Fibroblast of lung (primary cell): ENCODE data around the gene MAP2K5. TPM values are rescaled to one million over a fixed set of nuclear protein-coding genes. Genes with fewer than 3 reads are reported as not detected.

Source experiments
- DNase-seq, 2 donors: peaks; one replicate each; pipeline versions ENCODE4 v3.0.0 to v3.0.0-alpha.2; 2010; ENCODE audit warnings: low read depth in 2 of 2
- H2AFZ ChIP-seq: 2 replicates; pipeline ENCODE4 v1.5.1; 2012; ENCODE audit warnings: low read length, control low read depth, inconsistent platforms
- H3K27ac ChIP-seq: 2 replicates; pipeline ENCODE4 v1.5.1; 2011; ENCODE audit warnings: low read length, control low read depth; ENCODE audit not compliant: insufficient read depth
- H3K27me3 ChIP-seq: 2 replicates; pipeline ENCODE4 v1.5.1; 2011; ENCODE audit warnings: mild to moderate bottlenecking, low read length; ENCODE audit not compliant: control insufficient read depth, insufficient read depth
- H3K36me3 ChIP-seq: 2 replicates; pipeline ENCODE4 v1.5.1; 2011; ENCODE audit warnings: low read length; ENCODE audit not compliant: control insufficient read depth, insufficient read depth
- H3K4me1 ChIP-seq: 2 replicates; pipeline ENCODE4 v1.5.1; 2011; ENCODE audit warnings: low read length; ENCODE audit not compliant: control insufficient read depth, insufficient read depth; ENCODE audit errors: extremely low read depth
- H3K4me2 ChIP-seq: 2 replicates; pipeline ENCODE4 v1.5.1; 2011; ENCODE audit warnings: low read length, control low read depth; ENCODE audit not compliant: insufficient read depth; ENCODE audit errors: extremely low read depth
- H3K4me3 ChIP-seq, 4 experiments: fragments of 200-600 bp in 1 of 4; sonication (generic) in 1 of 4; replicated peaks in 1 of 4; 2 replicates each; pipeline ENCODE4 v1.5.1; 2011 to 2016; ENCODE audit warnings: low read length in 4 of 4, low read depth in 3 of 4, mild to moderate bottlenecking in 3 of 4, control low read depth in 2 of 4, inconsistent platforms in 1 of 4, mixed read lengths in 1 of 4; ENCODE audit not compliant: insufficient read depth in 1 of 4; ENCODE audit errors: control extremely low read depth in 1 of 4
- H3K79me2 ChIP-seq: 2 replicates; pipeline ENCODE4 v1.5.1; 2012; ENCODE audit warnings: mild to moderate bottlenecking, low read length, inconsistent platforms; ENCODE audit not compliant: control insufficient read depth, insufficient read depth
- H3K9ac ChIP-seq: 2 replicates; pipeline ENCODE4 v1.5.1; 2011; ENCODE audit warnings: mild to moderate bottlenecking, low read length, control low read depth; ENCODE audit not compliant: insufficient read depth
- H3K9me3 ChIP-seq: 2 replicates; pipeline ENCODE4 v1.5.1; 2012; ENCODE audit warnings: low read depth, low read length; ENCODE audit not compliant: control insufficient read depth, insufficient read depth
- H4K20me1 ChIP-seq: 2 replicates; pipeline ENCODE4 v1.5.1; 2011; ENCODE audit warnings: low read length; ENCODE audit not compliant: control insufficient read depth, insufficient read depth; ENCODE audit errors: extremely low read depth
- CTCF ChIP-seq, 2 donors: IDR thresholded peaks in 1 of 2; conservative IDR thresholded peaks in 1 of 2; 1 replicate in 1 of 2; 2 replicates in 1 of 2; pipeline ENCODE4 v1.5.1; 2011 to 2012; ENCODE audit warnings: low read length in 2 of 2, control low read depth in 1 of 2, inconsistent platforms in 1 of 2, low read depth in 1 of 2, mild to moderate bottlenecking in 1 of 2
- EZH2 ChIP-seq: IDR thresholded peaks from 2 replicates; pipeline ENCODE4 v1.5.1; 2012; ENCODE audit warnings: low read length, control low read depth, mild to moderate bottlenecking; ENCODE audit errors: missing control alignments
- polyA plus RNA-seq, 2 donors: library from polyadenylated mRNA; depleted of rRNA in 1 of 2; stranded (reverse) in 1 of 2; unstranded in 1 of 2; fragments of >200 nt; gene quantifications; 2 replicates each; pipeline ENCODE4 v1.2.1, GENCODE V29; 2011 to 2012; ENCODE audit warnings: missing spikeins in 1 of 2
- total RNA-seq: library from RNA; depleted of rRNA; stranded (reverse); fragments of >200 nt; gene quantifications from 2 replicates; pipeline ENCODE4 v1.2.1, GENCODE V29; 2014

Gene MAP2K5
- total and polyA plus RNA-seq, 2 donors (not counting 1 experiment from before 2014, with no cell fraction given), result 5.7 to 10.2 TPM

GRCh38 chr15:67639591-67639990 is 97.1 kb downstream of the MAP2K5 start:
- Histone ChIP-seq H3K4me3 (no peak overlapping the region), H4K20me1 (no peaks in the 10 kb centered on the region), H3K27ac (no peak overlapping the region), H3K9me3 (no peaks in the 10 kb centered on the region), H3K4me1 (no peaks in the 10 kb centered on the region), H3K4me2 (no peak overlapping the region), H3K79me2 (no peaks in the 10 kb centered on the region), H3K9ac (no peak overlapping the region), H3K27me3 (no peaks in the 10 kb centered on the region), H3K36me3 (no peaks in the 10 kb centered on the region), H2AFZ (no peak overlapping the region)
- no peak for TF ChIP-seq CTCF (conservative IDR thresholded peaks at IDR 0.05 in 1 of 2, IDR thresholded peaks at IDR 0.05 in 1 of 2; ENCODE audit: low read depth in 1 of 2, low read length in 2 of 2)
- TF ChIP-seq EZH2, result no peak
- DNase-seq, result no peak

- Histone ChIP-seq H3K27me3 (no peaks in the 10 kb centered on the region), H2AFZ (no peak overlapping the region), H4K20me1 (no peaks in the 10 kb centered on the region), H3K36me3 (no peaks in the 10 kb centered on the region), H3K4me1 (no peaks in the 10 kb centered on the region), H3K27ac (no peak overlapping the region), H3K79me2 (no peaks in the 10 kb centered on the region), H3K4me3 (no peak overlapping the region), H3K4me2 (no peak overlapping the region), H3K9me3 (no peaks in the 10 kb centered on the region), H3K9ac (no peak overlapping the region)
- no peak for TF ChIP-seq EZH2
- no peak for TF ChIP-seq CTCF (conservative IDR thresholded peaks at IDR 0.05 in 1 of 2, IDR thresholded peaks at IDR 0.05 in 1 of 2; ENCODE audit: low read depth in 1 of 2, low read length in 2 of 2)
- no peak for DNase-seq
Measured at GRCh38 chr15:67641453-67641852, 99.0 kb downstream of the MAP2K5 start.

GRCh38 chr15:67646847-67647246 is 104.3 kb downstream of the MAP2K5 start:
- no peak for DNase-seq
- Histone ChIP-seq H3K4me2 (no peak overlapping the region), H3K27ac (no peak overlapping the region), H3K36me3 (no peaks in the 10 kb centered on the region), H3K4me1 (no peaks in the 10 kb centered on the region), H2AFZ (no peak overlapping the region), H4K20me1 (no peaks in the 10 kb centered on the region), H3K9ac (no peak overlapping the region), H3K9me3 (no peaks in the 10 kb centered on the region), H3K79me2 (no peaks in the 10 kb centered on the region), H3K4me3 (no peak overlapping the region), H3K27me3 (no peaks in the 10 kb centered on the region)
- TF ChIP-seq EZH2 (no peak), CTCF (conservative IDR thresholded peaks at IDR 0.05 in 1 of 2, IDR thresholded peaks at IDR 0.05 in 1 of 2; ENCODE audit: low read depth in 1 of 2, low read length in 2 of 2) (no peak)
